ENCODE measurements around the gene EHMT1. TPM values are rescaled to one million over a fixed set of nuclear protein-coding genes. Genes with fewer than 3 reads are reported as not detected.

The EHMT1 gene
- total and polyA plus RNA-seq, 2 of the 13 experiments (the other 11 are each of a cell fraction or from before 2014, with no cell fraction given), result 23.0 to 27.1 TPM

GRCh38 chr9:137689745-137690529 is 71.1 kb downstream of the EHMT1 start (continued):
- TF ChIP-seq ZBTB42 (CRISPR knock-in tag; IDR thresholded peaks at IDR 0.05), result no peak
- TF ChIP-seq MLXIP (CRISPR knock-in tag; IDR thresholded peaks at IDR 0.05; ENCODE audit: borderline replicate concordance), result no peak
- TF ChIP-seq ZNF772 (CRISPR knock-in tag; IDR thresholded peaks at IDR 0.05), result no peak
- no peak for TF ChIP-seq IKZF1 (IDR thresholded peaks at IDR 0.05)
- no peak for TF ChIP-seq NFE2L2 (IDR thresholded peaks at IDR 0.05; ENCODE audit: low read length)
- TF ChIP-seq FOSL1 (CRISPR knock-in tag; IDR thresholded peaks at IDR 0.05; ENCODE audit: borderline replicate concordance), result no peak
- 0 out of 2 replicates have a peak, but pooled peaks have one; percentile 6 for TF ChIP-seq ZNF574 (CRISPR knock-in tag; IDR thresholded peaks at IDR 0.05)
- no peak for TF ChIP-seq ZNF251 (CRISPR knock-in tag; IDR thresholded peaks at IDR 0.05)
- TF ChIP-seq SRY (CRISPR knock-in tag; IDR thresholded peaks at IDR 0.05), result no peak
- no peak for TF ChIP-seq FOXO4 (CRISPR knock-in tag; conservative IDR thresholded peaks at IDR 0.05)
- peak in 1 of 2 experiments; percentile 64; a peak in 2 of 4 replicates for TF ChIP-seq ATF4 (CRISPR knock-in tag; IDR thresholded peaks at IDR 0.05)
- no peak for TF ChIP-seq ZMAT5 (CRISPR knock-in tag; IDR thresholded peaks at IDR 0.05; ENCODE audit: borderline replicate concordance, low read depth)
- TF ChIP-seq ZNF704 (CRISPR knock-in tag; IDR thresholded peaks at IDR 0.05; ENCODE audit: borderline replicate concordance), result no peak
- peak; percentile 32; the same call in 1 of the 2 replicates for TF ChIP-seq ZNF770 (CRISPR knock-in tag; IDR thresholded peaks at IDR 0.05)
- TF ChIP-seq SOX6 (IDR thresholded peaks at IDR 0.05), result no peak
- no peak for TF ChIP-seq SOX6 (CRISPR knock-in tag; IDR thresholded peaks at IDR 0.05)

Data from HepG2 (cell line).